Hematopoietic multipotent progenitor cell (in vitro differentiated cells): Measurements from ENCODE around the gene CELF4. TPM values are rescaled to one million over a fixed set of nuclear protein-coding genes. Genes with fewer than 3 reads are reported as not detected.

Experiments
- DNase-seq, 3 donors: peaks; one replicate each; pipeline ENCODE4 v3.0.0-alpha.2; 2011 to 2015; ENCODE audit warnings: low read depth in 2 of 3, low spot score in 2 of 3
- total RNA-seq: library from RNA; depleted of rRNA; stranded (reverse); fragments of >200 nt; gene quantifications from one replicate; pipeline ENCODE4 v1.2.3, GENCODE V29; 2012

Gene CELF4
- total RNA-seq, 1 donor, result not detected

GRCh38 chr18:37448946-37449345, 116.7 kb downstream of the CELF4 start:
- DNase-seq, result no peak

- no peak for DNase-seq
Observed at GRCh38 chr18:37447962-37448888, 117.4 kb downstream of the CELF4 start.

- DNase-seq, result no peak
Observed at GRCh38 chr18:37445836-37446235, 119.8 kb downstream of the CELF4 start.

- DNase-seq, result no peak
Observed at GRCh38 chr18:37445368-37445767, 120.2 kb downstream of the CELF4 start.

- DNase-seq, result no peak
Observed at GRCh38 chr18:37443325-37444055, 122.1 kb downstream of the CELF4 start.

GRCh38 chr18:37442477-37442876, 123.1 kb downstream of the CELF4 start:
- DNase-seq, result no peak

- DNase-seq, result no peak
Observed at GRCh38 chr18:37441821-37442220, 123.8 kb downstream of the CELF4 start.

GRCh38 chr18:37440206-37440605, 125.4 kb downstream of the CELF4 start:
- DNase-seq, result no peak

- DNase-seq, result no peak
Observed at GRCh38 chr18:37438417-37439180, 127.0 kb downstream of the CELF4 start.

GRCh38 chr18:37435996-37436395, 129.6 kb downstream of the CELF4 start:
- peak in 1 of 3 donors; percentile 13 for DNase-seq

- no peak for DNase-seq
Observed at GRCh38 chr18:37435150-37435867, 130.3 kb downstream of the CELF4 start.

GRCh38 chr18:37434161-37434860, 131.3 kb downstream of the CELF4 start:
- DNase-seq, result no peak

GRCh38 chr18:37432436-37433195, 133.0 kb downstream of the CELF4 start:
- DNase-seq, result no peak

GRCh38 chr18:37430357-37431076, 135.1 kb downstream of the CELF4 start:
- DNase-seq, result no peak

GRCh38 chr18:37429791-37430190, 135.8 kb downstream of the CELF4 start:
- DNase-seq, result no peak

GRCh38 chr18:37428288-37428974, 137.2 kb downstream of the CELF4 start:
- DNase-seq, result no peak

- no peak for DNase-seq
Observed at GRCh38 chr18:37426586-37426985, 139.0 kb downstream of the CELF4 start.

GRCh38 chr18:37425222-37425621, 140.4 kb downstream of the CELF4 start:
- DNase-seq, result no peak
